GM18508 (cell line): Measurements from ENCODE around the gene RFC2.

Source experiments
- ATAC-seq: cut with Tn5 transposase; IDR thresholded peaks from one replicate; pipeline ENCODE4 v1.9.1; 2021; ENCODE audit warnings: moderate number of reproducible peaks; ENCODE audit not compliant: insufficient read depth, unreplicated experiment

Gene RFC2

DNA sequence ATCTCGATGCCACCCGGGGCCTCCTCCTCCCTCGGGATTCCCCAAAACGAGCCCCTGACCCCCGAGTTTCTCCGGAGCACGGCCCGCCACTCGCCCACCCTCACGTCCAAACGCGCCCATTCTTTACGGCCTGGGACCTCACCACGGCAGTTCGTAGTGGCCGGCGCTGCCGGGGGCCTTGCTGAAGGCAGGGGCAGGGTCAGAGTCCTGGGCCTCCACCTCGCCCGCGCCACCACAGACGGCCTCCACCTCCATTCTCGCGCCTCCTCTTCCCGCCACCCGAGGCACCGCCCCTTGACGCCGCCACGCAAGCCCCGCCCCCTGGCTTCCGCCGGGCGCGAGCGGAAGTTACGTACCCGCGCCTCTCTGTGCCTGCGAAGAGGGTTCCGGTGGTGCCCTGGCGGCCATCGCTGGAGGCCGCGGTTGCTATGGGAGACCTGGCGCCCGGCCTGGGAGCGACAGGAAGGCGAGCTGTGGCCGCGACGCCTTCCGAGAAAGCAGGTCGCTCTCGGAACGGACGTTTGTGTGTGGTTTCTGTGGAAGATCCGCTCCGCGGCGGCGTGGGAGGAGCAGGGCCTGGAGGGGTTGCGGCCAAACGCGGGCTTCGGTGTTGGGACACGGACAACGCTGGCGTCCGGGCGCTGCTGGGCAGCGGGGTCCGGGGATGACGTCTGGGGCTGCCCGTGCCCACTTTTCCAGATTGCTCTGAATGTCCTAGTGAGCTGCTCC lies at the start of gene RFC2:
TSS of gene RFC2 (minus strand) at position 271 of the 729 bp plus-strand sequence. CDS start at position 255, 16 bp downstream.
- peak; percentile 83 for ATAC-seq

DNA sequence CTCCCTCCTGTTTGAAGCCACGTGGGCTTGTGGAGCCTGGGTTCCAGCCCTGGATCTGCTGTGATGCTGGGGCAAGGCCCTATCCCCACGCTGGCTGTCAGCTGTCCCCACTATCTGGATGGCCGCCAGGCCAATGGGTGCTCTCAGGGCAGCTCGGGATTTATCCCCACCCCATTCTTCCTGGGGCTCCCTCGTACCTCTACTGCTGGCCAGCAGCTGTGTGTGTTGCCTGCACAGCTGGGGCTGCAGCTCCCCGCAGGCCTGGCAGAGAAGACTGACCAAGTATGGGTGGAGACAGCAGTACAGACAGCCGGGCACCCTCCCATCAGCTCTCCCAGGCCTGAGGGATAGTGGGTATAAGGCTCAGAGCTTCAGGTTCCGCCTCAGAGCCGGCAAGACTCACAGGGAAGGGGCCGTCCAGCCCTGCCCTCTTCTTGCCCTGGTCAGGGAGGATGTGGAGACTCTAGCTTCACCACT lies 48.6 kb upstream of the RFC2 start:
- ATAC-seq: no peak

DNA sequence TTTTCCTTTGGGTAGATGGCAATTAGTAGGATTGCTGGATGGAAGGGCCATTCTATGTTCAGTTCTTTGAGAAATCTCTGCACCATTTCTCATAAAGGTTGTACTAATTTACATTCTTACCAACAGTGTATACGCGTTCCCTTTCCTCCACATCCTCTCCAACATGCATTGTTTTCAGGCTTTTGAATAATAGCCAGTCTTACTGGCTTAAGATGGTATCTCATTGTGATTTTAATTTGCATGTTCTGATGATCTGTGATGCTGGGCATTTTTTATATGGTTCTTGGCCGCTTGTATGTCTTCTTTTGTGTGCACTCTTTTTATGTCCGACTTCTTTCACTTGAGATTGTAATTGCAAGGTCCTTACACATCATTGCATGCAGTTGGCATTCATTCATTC lies 46.7 kb upstream of the RFC2 start:
- ATAC-seq: no peak

DNA sequence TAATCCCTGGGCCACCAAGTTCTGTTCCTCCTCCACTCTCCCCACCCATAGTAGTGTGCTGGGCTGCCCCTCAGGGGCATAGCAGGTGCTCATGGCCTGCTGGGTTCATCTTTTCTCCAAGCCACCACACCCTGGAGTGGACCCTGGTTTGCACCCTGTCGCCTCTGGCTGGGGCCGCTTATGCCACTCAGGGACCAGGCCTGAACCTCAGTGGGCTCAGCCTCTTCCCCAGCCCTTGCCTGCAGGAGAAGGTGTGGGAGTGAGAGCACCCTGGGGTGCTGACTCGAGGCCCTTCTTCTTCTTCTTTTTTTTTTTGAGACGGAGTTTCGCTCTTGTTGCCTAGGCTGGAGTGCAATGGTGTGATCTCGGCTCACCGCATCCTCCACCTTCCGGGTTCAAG lies 45.2 kb upstream of the RFC2 start:
- no peak for ATAC-seq

DNA sequence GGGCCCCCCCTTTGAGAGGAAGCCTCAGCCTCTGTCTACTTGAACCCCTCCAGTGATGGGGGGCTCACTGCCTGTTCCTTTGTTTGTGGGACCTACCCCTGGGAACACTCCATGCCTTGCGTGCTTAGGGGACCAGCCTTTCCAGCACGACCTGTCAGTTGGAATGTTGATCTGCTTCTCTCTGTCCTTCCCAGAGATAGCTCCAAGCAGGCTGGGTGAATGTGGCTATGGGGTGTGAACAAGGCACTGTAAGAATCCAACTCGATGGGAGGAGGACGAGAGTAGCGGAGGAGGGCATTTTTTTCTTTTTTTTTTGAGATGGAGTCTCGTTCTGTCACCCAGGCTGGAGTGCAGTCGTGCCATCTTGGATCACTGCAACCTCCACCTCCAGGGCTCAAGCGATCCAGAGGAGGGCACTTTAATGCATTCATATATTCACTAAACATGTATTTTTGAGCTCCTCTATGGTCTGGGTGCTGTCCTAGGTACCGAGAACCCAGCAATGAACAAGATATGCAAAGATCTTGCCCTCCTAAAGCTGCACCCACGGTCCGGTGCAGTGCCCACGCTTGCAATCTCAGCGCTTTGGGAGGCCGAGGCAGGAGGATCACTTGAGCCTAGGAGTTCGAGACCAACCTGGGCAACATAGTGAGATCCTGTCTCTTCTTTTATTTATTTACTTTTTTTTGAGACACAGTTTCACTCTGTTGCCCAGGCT lies 43.5 kb upstream of the RFC2 start:
- ATAC-seq: no peak

DNA sequence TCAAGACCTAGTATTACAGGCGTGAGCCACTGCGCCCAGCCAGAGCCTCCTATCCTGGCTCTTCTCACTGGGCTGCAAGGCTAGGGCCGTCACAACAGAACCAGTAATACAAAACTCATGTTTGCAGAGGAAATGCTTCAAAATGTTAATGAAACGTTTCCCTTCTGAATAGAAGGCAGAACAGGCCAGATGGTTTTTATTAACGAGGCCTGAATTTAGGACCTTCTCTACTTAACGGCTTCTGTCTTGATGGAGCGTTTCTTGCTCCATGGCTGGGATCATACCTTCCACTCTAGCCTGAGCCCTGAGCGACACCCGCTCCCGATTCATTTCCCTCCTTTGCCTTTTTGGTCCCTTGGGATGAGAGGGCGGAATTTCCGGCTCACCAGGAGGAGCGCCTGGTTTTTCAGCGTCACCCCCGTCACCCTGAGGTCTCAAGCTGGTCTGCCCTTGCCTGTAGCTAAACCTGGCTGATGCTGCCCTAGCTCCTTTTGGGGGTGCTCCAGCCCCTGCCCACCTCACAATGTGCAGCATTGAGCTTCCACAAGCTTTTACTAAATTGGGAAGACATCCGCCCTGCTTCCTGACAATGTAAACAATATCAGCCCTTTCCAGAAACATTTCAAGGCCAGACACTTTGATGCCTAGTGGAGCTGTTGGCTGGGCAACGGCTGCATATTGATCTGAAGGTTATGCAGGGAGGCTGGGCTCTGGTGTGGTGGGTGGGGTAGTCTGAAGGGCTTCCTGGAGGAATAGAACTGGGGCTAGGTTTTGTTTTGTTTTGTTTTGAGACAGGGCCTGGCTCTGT lies 40.2 kb upstream of the RFC2 start:
- ATAC-seq: no peak

DNA sequence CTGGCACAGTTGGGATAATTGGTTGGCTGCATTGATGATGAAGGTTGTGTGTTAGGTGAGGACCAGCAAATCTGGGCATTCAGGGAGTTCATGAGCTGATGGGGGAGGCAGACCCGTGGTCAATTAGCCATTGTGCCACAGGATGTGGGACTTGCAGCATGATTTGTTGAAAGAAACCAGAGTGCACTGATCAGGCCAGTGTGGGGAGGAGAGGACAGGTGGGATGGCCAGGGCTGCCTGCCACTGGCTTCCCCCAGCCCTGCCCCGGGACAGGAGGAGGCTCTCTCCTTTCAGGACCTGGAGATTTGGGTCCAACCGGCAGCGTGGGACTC lies 39.3 kb upstream of the RFC2 start:
- no peak for ATAC-seq

DNA sequence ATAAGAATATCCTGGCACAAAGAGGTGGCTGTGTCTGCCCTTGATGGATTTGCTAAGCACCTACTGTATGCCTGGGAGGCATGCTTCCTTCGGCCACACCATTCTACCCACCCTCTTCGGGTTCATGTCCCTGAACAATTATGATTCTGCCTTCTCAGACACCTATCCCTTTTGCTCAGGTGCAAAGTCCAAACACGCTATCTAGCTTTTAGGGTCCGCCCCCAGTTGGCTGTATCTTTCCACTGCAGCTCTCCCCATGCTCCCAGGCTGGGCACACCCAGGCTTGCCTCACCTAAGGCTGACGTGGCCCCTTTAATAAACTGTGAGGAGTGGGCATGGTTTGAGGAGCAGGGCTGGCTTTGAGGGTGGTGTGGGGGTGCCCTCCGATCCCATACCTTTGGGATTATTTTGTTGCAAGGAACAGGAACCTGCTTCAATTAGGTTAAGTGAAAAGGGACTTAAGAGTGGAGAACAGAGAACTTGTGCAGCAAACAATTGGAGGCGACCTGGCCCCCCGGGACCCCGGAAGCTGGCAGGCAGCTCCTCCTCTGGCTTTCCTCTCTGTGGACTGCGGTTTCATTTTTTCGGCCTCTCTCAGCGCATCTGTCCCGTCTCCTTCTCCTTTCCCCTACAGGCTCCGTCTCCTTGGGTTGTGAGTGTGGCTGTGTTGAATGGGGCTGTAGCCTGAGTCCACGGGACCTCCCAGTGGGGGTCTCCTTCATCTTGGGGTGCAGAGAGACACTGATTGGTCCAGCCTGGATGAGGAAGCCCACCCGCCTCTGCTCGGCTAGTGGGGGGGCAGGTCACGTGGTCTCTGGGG lies 38.8 kb upstream of the RFC2 start:
- no peak for ATAC-seq

DNA sequence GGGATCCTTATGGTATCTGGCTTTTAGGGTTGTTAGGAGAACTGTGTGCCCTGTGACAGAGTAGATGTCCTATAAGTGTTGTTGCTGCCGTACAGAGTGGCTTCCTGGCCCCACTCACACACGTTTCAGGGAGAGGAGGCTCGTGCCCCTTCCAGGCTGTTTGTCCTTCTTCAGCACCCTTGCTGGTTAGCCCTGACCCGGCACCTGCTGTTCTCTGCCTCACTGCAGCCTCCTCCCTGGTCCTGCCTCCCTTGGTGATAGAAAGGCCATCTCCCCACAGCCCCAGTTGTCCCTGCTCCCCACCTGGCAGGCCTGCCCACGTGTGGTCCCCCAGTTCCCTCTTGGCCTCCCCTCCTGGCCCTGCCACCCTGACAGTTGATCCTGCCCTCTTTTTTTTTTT lies 37.3 kb upstream of the RFC2 start:
- ATAC-seq: no peak

DNA sequence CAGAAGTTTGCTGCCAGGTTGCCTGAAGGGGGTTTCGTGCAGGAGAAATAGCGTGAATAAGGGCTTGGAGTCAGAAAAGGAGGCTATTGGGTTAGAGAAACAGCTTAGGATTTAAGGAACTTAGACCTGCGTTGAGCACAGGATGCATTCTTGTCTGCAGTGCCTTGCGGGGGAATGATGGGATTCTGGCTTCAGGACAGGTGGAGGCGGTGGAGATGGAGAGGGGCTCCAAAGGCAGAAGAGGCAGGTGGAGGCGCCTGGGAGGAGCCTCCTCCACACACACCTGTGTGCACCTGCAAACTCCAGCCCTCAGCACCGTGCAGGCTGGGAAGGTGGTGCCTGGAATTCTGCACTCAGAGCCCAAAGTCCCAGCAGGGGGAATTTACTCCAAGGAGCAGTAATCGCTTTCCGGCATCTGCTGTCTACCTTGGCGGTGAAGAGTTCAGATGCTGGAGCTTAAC lies 36.8 kb upstream of the RFC2 start:
- ATAC-seq: no peak

DNA sequence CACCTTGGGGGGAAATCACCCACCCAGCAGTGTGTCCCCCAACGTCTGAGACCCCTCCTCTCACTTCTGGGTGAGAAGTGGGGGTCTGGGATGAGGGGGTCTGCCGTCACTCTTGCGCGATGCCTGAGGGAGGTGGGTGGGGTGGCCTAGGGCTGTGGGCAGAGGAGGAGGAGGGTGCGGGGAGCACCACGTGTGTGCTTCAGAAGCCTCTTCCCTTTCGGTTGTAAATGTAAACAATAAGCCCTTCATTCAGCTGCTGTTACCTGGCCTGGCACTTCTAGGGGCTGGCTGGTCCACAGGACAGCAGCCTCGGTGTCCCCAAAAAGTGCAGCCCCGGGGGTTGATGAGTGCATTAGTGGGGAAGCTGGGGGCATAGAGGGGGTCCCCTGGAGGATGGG lies 36.4 kb upstream of the RFC2 start:
- no peak for ATAC-seq

DNA sequence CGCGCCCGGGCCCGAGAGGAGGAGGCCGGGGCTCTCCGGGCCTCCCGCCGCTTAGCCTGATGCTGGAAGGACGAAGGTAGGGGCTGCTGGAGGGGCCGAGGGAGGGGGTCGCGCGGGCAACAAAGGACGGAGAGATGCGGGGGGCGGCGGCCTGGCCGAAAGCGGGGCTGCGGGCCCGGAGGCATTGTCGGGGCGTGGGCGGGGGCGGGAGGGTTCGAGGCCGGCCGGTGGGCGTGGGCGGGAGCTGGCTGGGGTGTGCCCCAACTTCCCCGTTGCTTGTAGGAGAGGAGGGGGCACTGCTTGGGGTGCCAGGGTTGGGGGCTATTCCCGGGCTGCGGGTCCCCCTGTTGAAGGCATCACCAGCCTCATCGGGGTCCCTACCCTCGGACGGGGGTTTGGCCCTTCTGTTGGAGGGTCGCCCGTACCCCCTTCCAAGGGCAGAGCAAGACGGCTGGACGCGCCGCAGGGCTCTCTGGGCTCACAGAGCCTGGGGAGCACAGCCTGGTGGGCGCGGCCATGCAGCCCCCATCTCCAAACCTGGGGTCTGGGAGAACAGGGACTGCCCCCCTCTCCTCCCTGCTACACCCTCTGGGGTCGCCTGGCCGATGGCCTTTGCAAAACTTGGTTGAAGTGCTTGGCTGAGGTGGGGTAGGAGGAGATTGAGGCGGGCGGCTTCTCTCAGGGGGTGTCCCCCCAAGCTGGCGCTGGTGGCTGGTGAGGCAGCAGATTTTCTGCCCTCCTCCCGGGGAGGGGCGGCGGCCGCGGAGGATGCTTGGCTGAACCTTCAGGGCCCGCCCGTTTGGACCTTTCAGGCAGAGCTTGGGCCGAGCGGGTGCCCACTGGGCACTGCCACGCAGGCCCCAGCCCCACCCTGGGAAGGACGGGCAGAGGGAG lies 35.7 kb upstream of the RFC2 start:
- ATAC-seq: no peak

DNA sequence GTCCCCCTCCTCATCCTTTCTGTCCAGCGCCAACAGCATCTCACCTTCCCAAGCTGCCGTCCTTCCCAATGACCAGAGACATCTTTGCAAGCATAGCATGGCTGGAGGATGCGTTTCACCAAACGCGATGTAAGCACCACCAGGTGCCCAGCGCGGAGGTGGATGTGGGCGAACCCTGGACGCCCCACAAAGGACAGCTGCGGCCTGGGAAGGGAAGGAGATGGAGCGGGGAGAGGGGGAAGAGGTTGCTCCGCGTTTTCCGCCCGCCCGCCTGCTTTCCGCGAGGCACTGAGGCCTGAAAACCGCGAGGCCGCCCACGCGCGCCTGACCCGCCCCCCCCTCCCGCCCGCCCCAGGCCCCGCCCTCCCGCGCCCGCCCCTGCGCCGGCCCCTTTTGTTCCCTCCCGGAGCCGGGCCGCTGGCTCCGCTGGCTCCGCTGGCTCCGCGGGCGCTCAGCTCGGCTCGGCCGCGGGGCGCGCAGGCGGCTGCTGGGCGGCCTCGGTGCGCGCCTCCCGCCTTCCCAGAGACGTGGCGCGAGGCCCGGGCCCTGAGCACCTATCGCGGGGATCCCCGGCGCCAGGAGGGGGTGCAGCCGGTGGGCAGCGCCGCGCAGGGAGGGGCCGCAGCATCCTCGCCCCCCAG lies 34.9 kb upstream of the RFC2 start, which contains the start of gene CLIP2:
TSS of gene CLIP2 (plus strand) at position 390 of the 641 bp plus-strand sequence. CDS start 28,140 bp downstream, outside the sequence.
- no peak for ATAC-seq

DNA sequence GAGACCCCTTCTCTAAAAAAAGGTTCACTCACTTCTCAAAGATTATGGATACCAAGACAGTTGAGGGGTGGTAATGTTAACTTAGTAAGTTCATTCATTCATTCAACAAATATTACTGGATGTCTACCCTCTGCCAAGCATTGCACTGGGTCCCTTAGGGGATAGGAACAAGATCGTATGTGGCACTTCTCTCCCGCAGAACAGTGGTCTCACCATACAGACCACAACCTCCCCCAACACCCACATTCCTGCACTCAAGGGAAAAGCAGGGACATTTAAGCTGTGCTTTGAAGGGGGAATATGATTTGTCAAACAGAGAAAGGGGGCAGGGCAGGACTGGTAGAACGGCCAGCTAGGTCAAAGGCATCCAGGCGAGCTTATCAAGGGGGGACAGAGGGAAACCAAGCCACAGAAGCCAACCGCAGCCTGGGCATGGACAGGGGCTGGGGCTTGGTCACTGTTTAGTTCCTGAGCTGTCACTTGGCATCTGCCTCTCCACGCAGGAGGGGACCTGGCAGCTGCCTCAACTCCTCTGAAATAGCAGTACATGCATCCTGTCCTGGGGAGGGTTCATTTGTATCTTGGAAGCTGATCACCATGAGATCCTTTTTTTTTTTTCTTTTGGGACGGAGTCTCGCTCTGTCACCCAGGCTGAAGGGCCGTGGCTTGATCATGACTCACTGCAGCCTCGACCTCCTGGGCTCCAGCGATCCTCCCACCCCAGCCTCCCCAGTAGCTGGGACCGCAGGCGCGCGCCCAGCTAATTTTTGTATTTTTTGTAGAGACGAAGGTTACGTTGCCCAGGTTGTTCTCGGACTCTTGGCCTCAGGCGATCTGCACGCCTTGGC lies 34.1 kb upstream of the RFC2 start:
- ATAC-seq: no peak

DNA sequence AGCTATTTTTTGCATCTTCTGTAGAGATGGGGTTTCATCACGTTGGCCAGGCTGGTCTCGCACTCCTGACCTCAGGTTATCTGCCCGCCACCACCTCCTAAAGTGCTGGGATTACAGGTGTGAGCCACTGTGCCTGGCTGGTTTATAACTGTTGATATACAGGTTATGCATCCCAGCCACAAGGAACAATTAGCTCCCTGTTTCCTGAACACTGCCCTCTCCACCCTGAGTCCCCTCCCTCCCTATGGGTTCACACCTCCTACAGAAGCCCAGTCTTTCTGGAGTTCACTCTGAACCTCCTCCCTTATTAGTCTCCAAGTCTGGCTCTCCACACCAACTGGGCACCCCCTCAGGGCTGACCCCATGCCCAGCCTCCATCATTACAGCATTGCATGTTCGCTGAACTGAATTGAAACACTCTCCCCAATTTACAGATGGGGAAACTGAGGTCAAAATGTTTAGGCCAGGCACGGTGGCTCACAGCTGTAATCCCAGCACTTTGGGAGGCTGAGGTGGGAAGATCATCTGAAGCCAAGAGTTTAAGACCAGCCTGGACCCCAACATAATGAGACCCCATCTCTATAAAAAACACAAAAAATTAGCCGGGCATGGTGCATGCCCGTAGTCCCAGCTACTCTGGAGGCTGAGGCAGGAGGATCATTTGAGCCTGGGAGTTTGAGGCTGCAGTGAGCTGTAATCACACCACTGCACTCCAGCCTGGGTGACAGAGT lies 33.3 kb upstream of the RFC2 start:
- ATAC-seq: no peak

DNA sequence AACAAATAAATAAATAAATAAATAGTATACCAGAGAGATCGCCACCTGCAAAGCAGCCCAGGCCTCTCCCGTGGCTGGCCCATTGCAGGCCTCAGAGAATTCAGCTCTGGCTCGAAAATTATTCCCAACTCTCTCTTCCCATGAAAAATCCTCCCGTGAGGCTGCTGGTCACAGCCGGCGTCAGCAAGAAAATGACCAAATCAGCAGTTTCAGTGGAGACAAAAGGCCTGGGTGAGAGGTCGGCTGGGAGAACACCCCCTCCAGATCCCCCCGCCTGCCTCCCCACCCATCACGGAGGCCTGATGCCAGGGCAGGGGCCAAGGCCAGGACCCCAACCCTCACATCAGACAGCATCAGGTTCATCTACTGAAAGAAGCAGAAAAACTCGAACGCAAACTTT lies 31.9 kb upstream of the RFC2 start:
- no peak for ATAC-seq

DNA sequence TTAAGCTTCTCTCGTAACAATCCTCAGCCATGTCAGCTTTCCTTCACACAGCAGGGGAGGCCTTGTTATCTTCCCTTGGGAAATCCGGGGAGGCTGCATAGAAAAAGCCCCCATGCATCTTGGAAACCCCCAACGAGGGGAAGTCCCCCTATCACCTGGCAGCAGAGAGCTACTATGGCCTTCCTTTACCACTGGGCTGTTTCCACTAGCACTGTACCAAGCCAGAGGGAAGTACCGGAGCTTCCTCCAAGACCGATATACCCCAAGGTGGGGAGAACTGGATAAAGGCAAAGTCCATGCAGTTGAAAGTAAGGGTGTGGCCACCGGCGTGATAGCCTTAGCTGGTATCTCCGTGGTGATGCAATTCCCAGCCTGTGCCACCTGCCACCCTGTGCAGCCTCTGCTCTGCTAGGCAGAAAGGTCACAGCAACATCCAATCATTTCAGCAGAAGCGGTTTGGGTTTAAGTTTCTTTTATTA lies 30.6 kb upstream of the RFC2 start:
- ATAC-seq: peak; percentile 41
